ENCODE results near the gene KDM8.

DNA sequence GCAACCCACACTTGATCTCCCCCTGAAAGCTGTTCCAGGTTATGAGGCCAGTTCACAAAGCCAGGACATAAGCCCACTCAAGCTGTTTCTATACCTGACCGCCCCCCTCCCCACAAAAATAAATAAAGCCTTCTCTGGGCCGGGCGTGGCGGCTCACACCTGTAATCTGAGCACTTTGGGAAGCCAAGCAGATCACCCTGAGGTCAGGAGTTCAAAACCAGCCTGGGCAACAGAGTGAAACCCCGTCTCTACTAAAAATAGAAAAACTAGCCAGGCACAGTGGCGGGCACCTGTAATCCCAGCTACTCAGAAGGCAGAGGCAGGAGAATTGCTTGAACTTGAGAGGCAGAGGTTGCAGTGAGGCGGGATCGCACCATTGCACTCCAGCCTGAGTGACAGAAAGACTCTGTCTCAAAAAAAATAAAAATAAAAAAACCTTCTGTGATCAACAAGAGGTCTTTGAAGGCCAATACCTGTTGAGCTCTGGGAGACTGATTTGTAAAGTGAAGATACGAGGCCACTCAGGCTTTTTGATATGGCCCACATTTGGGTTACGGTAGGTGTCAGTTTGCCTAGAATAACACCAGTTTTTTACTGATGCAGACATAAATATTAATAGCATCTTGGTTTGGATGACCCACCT is 2.2 kb downstream of the KDM8 start:
- TF ChIP-seq NR3C1 (CRISPR knock-in tag; conservative IDR thresholded peaks at IDR 0.05; ENCODE audit: low read depth) (no peak), SP1 (CRISPR knock-in tag; conservative IDR thresholded peaks at IDR 0.05) (no peak), RELA (CRISPR knock-in tag; IDR thresholded peaks at IDR 0.05; ENCODE audit: borderline replicate concordance) (no peak), ELF4 (CRISPR knock-in tag; IDR thresholded peaks at IDR 0.05; ENCODE audit: low read depth) (no peak), CREB1 (CRISPR knock-in tag; IDR thresholded peaks at IDR 0.05) (no peak), ETV6 (CRISPR knock-in tag; IDR thresholded peaks at IDR 0.05) (no peak), JAZF1 (CRISPR knock-in tag; IDR thresholded peaks at IDR 0.05) (no peak), TEAD4 (CRISPR knock-in tag; IDR thresholded peaks at IDR 0.05) (no peak), JUN (CRISPR knock-in tag; IDR thresholded peaks at IDR 0.05) (no peak), ZNF263 (CRISPR knock-in tag; IDR thresholded peaks at IDR 0.05; ENCODE audit: low read depth) (no peak), USF2 (CRISPR knock-in tag; IDR thresholded peaks at IDR 0.05) (no peak)
- TF ChIP-seq, protein P1, sequence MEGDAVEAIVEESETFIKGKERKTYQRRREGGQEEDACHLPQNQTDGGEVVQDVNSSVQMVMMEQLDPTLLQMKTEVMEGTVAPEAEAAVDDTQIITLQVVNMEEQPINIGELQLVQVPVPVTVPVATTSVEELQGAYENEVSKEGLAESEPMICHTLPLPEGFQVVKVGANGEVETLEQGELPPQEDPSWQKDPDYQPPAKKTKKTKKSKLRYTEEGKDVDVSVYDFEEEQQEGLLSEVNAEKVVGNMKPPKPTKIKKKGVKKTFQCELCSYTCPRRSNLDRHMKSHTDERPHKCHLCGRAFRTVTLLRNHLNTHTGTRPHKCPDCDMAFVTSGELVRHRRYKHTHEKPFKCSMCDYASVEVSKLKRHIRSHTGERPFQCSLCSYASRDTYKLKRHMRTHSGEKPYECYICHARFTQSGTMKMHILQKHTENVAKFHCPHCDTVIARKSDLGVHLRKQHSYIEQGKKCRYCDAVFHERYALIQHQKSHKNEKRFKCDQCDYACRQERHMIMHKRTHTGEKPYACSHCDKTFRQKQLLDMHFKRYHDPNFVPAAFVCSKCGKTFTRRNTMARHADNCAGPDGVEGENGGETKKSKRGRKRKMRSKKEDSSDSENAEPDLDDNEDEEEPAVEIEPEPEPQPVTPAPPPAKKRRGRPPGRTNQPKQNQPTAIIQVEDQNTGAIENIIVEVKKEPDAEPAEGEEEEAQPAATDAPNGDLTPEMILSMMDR (IDR thresholded peaks at IDR 0.05), result no peak
